Astrocyte of the cerebellum (primary cell): ENCODE measurements around the gene ADARB2.

Source experiments
- DNase-seq: peaks from one replicate; pipeline ENCODE4 v3.0.0-alpha.2; 2011; ENCODE audit warnings: low read depth
- H3K4me3 ChIP-seq: 2 replicates; pipeline ENCODE4 v1.5.1; 2011; ENCODE audit warnings: mild to moderate bottlenecking, low read depth, low read length, moderate library complexity
- in situ Hi-C: cut with HindIII; loops from 2 replicates; pipeline ENCODE4 v1.10.0; 2017; ENCODE audit warnings: low sequenced_read_pairs
- TF ChIP-seq, protein P1 (sequence below): IDR thresholded peaks from 2 replicates; pipeline ENCODE4 v1.5.1; 2012; ENCODE audit warnings: low read length, low read depth, moderate library complexity, mild to moderate bottlenecking; ENCODE audit errors: missing control alignments

ADARB2 gene

DNA sequence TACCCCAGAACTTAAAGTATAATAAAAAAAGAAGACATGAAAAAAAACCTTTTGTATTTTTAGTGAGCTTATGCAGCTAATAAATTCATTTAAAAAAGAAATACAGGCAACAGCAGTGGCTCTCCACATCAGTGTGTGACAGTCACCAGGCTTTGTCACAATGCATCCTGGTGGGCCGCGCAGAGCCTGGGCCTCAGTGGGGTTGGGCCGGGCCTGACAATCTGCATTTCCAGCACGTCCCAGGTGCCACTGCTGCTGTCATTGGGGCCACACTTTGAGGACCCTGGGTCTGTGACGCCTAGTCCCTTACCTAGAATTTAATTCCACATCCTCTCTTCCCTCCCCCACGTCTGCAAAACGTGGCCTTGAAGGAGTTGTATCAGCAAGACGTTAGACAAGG, 284.5 kb downstream of the ADARB2 start:
- no peak for DNase-seq
- H3K4me3 ChIP-seq = no peak overlapping the region
- TF ChIP-seq, protein P1, sequence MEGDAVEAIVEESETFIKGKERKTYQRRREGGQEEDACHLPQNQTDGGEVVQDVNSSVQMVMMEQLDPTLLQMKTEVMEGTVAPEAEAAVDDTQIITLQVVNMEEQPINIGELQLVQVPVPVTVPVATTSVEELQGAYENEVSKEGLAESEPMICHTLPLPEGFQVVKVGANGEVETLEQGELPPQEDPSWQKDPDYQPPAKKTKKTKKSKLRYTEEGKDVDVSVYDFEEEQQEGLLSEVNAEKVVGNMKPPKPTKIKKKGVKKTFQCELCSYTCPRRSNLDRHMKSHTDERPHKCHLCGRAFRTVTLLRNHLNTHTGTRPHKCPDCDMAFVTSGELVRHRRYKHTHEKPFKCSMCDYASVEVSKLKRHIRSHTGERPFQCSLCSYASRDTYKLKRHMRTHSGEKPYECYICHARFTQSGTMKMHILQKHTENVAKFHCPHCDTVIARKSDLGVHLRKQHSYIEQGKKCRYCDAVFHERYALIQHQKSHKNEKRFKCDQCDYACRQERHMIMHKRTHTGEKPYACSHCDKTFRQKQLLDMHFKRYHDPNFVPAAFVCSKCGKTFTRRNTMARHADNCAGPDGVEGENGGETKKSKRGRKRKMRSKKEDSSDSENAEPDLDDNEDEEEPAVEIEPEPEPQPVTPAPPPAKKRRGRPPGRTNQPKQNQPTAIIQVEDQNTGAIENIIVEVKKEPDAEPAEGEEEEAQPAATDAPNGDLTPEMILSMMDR = no peak
- in situ Hi-C loops = no loop called here

DNA sequence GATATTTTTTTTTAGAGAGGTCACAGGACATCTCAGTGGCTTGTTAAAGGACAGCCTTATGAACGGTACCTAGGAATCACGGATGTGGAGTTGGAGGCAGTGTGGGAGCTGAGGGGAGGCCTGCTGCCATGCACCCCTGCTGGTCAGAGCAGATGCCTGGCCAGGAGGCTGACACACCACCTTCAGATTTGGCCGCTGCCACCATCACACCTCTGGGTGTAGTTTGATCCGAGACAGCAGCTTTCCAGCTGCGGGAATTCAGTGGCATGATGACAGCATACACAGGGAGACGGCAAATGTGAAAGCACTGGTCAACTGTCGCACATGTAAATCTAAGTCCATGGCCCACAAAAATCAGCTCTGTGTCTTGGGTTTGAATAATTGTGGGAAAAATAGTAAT, 285.4 kb downstream of the ADARB2 start:
- in situ Hi-C loops = no loop called here
- TF ChIP-seq, protein P1 = no peak
- DNase-seq = no peak
- H3K4me3 ChIP-seq = no peak overlapping the region

- H3K4me3 ChIP-seq = no peak overlapping the region
- in situ Hi-C loops = no loop called here
- TF ChIP-seq, protein P1 = no peak
- no peak for DNase-seq
These were observed 285.9 kb downstream of the ADARB2 start for GRCh38 chr10:1451362-1451888.

DNA sequence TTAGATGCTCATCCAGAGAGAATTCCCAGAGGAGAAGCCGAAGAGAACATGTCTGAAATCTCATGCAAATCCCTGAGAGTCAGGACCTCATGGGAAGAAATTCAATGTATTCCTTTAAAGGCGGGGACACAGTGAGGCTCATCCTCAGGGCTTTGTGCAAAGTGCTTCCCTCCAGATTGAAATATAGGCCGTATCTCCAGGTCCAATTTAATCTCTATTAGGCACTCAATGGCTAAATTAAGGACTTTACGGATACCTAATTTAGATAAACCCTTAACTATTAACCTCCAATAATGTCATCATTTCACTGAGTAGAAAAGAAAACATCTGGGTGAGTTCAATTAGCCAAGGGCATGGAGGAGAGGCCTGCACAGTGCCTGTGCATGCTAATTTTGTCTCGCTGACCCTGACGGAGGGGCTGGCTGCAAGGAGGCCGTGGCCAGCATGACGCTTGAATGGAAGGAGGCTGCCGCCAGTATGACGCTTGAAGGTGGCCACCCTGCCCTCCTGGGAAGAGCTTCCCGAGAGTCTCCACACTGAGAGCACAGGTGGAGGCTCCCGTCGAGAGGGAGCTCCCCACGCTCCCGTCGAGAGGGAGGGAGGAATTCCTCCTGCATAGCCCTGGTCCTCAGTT, 287.6 kb downstream of the ADARB2 start:
- TF ChIP-seq, protein P1 = no peak
- H3K4me3 ChIP-seq = no peak overlapping the region
- in situ Hi-C loops = no loop called here
- DNase-seq = no peak

GRCh38 chr10:1449021-1449420, 288.3 kb downstream of the ADARB2 start:
- in situ Hi-C loops = no loop called here
- TF ChIP-seq, protein P1 = no peak
- DNase-seq = no peak
- H3K4me3 ChIP-seq = no peak overlapping the region

DNA sequence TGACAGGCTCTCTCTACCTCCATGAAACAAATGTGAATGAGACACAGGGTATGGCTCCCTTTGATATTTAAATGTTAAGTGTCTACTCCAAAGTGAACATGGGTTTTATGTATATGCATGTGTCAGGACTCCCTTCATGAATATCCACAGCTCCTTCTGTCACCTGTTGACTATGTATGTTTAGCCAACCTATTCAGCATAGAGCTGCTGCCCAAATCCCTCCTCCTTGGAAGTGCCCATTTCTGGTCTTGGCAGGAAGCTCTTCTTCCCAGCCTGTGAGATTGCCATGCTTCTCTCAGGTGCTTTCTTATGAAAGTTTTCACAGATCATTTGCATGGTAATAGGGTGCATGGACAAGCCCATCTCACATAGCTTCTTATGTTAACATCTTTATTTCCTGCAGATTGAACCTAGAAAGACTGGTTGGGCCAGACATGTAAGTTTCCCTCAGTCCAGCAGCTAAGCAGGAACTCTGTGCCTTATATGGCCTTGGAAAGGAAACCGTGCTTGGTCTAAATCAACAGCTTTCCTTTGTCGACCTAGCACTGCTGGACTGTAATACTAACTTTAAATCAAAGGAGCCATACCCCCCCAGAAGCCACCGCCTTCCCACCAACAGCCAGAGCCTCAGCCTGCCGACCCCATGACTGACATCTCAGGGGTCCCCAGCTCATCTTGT, 288.9 kb downstream of the ADARB2 start:
- in situ Hi-C loops = no loop called here
- no peak overlapping the region for H3K4me3 ChIP-seq
- TF ChIP-seq, protein P1 = no peak
- DNase-seq = no peak
